GM10847 (cell line): ENCODE data around the gene ALDH1L1.

Experiments used
- POLR2A ChIP-seq: IDR thresholded peaks from 2 replicates; pipeline ENCODE4 v1.6.1; 2011; ENCODE audit not compliant: insufficient read length; ENCODE audit errors: extremely low read depth

Gene ALDH1L1

DNA sequence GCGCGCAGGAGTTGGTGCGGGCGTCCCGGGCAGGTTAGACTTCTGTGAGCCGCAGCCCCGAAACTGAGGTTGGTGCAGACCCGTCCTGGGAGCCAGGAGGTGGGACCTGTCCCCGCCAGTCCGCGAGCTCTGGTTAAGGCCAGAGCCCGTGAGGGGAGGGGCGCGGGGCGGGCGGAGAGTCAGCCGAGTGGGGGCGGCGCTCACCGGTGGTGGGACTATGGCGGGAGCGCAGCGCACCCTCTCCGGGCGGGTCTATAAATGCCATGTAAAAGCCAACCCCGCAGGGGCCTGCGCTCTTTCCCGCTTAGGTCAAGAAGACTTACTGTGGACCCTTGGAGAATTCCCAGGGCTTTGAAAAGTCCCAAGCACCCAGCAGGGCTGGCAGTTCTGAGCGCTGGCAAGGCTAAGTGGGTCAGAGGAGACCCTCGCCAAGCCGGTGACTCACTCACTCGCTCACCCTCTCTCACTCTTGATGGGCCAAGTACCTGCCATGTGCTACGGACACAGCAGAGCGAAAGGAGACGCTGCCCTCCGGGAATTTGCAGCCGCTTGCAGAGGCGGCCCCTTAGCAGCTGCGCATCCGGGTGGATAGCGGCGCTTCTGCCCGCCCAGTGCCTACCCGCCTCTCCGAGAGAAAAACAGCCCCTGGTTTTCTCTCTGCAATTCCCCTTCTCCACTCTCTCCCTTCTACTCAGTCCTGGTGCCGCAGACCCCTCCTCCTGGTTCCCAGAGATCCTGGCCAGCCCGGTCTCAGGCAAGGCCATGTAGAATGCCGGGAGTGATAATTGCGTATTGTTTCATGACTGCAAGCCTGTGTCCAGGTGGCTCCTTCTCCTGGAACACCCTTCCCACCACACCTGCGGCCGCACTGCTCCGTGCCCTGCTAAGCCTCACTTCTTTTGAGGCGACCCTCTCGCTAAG is at the start of gene ALDH1L1:
ALDH1L1 (minus strand) TSS at position 110 of the 921 bp plus-strand sequence. CDS start 19,607 bp downstream, outside the sequence.
- TF ChIP-seq POLR2A, result no peak

DNA sequence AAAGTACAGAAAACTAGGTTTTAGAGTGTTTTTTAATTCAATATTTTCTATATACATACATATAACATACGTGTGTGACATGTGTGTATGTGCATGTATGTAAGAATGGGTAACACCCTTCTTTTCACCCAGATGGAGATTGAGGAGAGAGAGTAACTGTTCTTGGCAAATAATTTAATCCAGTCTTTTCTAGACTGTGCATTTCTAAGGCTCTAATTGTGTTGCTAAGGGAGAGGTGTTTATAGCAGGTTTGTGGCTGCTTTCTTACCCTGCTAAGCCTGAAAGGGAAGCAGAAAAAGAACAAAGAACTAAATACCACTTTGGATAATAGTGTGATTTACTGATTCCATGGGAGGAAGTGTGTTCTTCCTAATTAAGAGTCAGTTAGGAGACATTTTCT is 46.0 kb upstream of the ALDH1L1 start:
- no peak for TF ChIP-seq POLR2A

- no peak for TF ChIP-seq POLR2A
Observed at GRCh38 chr3:126216416-126216815, 36.0 kb upstream of the ALDH1L1 start.

GRCh38 chr3:126213379-126214028 is 33.1 kb upstream of the ALDH1L1 start:
- no peak for TF ChIP-seq POLR2A

- TF ChIP-seq POLR2A, result no peak
Observed at GRCh38 chr3:126212620-126213378, 32.4 kb upstream of the ALDH1L1 start.

GRCh38 chr3:126212250-126212619 is 31.8 kb upstream of the ALDH1L1 start:
- no peak for TF ChIP-seq POLR2A

DNA sequence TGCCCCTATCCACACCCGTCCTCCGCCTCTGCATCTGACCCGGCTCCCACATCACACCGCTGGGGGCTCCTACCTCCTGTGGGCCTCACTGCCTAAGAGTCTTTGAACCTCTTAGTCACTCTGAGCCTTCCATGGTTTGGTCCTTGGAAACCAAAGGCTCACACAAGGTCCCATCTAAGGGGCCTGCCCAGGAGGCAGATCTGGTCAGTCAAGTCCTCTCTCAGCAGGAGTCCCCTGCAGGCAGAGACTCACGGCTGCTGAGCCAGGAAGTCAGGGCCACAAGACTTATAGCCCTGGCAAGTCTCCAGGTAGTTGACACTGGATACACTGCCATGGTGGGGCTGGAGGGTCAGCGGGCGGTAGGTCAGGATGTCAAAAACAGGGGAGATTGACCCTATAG is 31.2 kb upstream of the ALDH1L1 start:
- no peak for TF ChIP-seq POLR2A

DNA sequence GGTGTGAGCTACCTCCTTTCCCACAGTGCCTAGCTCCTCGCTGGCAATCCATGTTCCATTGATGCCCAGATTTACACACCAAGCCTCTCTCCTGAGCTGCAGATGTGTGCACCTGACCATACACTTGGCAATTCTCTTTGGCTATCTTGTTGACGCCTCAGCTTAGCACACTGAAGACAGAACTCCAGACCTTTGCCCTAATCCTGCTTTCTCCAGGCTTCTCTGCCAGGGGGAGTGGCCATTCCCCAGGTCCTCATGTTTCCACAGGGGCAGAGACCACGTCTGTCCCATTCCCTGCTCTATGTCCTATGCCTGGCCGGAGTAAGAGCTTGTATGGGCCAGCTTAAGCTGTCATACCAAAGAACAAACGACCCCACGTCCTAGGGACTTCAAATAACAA is 30.2 kb upstream of the ALDH1L1 start:
- no peak for TF ChIP-seq POLR2A

DNA sequence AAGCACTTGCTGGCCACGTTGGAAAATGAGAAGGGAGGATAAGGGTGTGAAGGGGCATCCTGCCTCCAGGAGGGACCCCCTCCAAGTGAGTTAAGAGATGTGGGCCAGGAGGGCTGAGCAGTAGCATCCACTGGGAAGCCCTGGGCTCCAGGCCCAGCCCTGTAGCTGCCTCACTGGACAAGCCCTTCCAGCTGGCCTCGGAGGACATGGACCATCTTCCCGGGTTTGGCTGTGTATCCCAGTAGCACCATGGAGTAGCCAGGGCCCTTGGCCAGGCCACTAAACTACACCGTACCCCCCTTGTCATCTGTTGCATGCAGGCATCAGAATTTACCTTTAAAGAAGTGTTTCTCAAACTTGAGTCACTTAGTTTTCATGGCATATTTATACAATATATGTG is 29.4 kb upstream of the ALDH1L1 start:
- TF ChIP-seq POLR2A, result no peak

DNA sequence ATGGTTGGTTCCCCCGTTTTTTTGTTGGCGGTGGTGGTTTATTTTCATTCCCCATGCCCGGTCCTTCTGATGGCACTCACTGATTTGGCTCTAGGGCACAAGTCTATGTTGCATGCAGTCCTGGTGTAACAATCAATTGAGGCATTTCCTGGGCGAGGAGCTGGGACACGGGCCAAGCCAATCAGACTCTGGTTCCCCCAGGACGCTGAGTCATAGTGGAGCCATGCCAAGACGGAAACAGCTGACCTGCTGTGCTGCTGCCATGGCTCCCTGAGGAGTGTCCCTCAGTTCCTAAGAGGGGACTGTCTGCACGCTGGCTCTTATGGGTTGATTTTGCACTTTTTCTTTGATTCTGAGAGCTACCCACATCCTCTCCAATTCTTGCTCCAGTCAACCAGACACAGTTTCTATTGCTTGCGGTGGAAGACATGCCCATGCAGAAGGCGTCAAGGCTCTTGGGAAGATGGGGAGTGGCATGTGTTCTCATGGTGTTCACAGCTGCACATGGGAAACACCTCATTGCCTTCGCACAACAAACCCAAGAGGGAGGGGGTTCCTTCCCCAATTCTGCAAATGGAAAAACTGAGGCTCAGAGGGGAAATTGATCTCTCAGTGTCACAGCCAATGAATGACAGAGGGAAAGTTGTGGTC is 28.3 kb upstream of the ALDH1L1 start:
- no peak for TF ChIP-seq POLR2A

- TF ChIP-seq POLR2A, result no peak
Observed at GRCh38 chr3:126208182-126208581, 27.8 kb upstream of the ALDH1L1 start.

- no peak for TF ChIP-seq POLR2A
Observed at GRCh38 chr3:126207166-126207565, 26.8 kb upstream of the ALDH1L1 start.

DNA sequence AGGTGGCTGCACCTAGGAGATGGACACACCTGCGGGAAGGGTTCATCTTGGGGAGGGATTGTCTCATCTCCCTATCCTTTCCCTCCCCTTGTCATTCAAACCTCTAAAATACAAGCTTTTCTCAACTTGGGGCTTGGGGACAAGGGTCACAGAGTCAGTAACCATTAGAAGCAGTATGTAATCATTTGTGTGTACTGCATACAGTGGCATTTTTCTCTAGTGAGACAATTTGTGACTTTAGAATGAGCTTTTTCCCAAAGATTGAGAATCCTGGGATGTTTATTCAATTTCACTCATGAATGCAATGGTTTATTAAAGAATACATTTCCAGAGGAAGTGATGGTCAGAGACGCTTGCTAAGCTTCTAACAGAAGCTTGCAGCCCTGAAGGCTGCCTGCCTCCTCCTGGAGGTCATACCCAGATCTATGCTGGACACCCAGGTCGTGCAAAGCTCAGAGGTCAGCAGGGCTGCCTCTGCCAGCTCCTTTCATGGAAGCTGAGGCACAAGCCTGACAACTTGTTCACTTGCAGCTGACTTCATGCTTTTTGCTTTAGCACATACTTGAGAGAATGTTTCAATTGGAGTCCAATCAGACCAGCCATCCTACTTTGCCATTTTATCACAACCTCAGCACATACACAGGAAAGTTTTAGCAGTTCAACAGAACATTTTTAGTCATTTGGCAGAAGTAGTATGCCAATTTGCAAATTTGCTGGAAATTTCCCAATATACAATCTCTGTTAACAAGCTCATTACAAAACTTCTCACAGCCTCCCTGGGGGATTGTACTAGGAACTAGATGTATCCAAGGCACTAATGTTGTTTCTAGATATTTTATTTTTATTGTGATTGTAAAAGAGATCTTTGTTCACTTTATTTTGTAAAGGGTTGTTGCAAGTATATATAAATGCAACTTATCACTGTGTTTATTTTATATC is 25.6 kb upstream of the ALDH1L1 start:
- TF ChIP-seq POLR2A, result no peak

DNA sequence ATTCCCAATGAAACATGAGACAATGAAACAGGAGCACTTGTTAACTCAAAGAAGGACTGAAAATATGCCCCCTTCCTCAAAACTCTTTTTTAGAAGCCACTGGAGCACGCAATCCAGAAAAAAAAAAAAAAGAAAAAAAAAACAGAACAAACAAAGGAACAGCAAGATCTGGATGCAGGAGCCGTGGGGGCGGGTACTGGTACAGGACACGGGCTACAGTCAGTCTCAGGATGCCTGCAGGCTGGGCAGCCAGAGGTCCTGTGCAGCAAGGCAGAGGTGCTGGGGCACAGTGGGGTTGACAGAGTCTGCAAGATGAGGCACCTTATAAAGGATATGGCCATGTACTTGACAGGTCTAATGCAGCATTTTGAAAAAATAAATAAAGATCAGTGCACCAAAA is 22.3 kb upstream of the ALDH1L1 start:
- no peak for TF ChIP-seq POLR2A
